Fibroblast of skin of left biceps (primary cell): ENCODE results near the gene IQSEC2.

ENCODE experiments used
- DNase-seq, 2 experiments: peaks; one replicate each; pipeline ENCODE4 v3.0.0-alpha.2; 2013; ENCODE audit warnings: low read depth in 2 of 2

The IQSEC2 gene

DNA sequence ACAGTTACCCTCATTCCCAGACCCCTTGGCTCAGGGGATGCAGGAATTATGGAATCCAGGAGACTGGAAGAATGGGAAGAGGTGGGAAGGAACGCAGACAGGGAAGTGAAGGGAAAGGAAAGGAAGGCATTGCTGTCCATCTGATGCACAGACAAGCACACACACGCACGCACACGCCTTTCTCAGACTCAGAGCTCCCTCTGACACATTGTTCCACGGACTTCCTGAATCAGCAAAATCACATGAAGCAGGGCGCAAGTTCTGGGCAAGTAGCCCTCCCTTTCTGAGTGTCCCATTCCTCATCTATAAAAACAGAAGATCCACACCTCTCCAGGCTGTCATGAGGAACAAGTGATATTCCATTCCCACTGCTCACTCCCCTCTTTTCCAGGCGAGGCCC is 13.2 kb downstream of the IQSEC2 start:
- no peak for DNase-seq

DNA sequence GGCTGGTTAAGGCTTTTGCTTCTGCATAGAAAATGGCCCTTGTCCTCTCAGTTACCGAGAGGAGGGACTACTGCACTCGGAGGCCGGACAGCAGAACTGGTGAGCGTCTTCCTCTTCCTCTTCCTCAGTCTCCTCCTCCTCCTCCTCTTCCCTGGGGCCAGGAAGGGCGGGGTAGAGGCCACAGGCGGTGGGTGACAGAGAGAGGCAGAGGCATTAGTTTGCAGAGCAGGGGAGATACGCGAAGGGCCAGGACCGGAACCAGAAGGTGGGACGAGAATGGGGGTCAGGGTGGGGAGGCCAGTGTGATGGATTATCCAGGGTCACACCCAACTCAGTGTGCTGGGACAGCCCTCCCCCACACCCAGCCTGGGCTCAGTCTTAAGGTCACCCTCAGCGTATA is 14.5 kb downstream of the IQSEC2 start:
- no peak for DNase-seq

DNA sequence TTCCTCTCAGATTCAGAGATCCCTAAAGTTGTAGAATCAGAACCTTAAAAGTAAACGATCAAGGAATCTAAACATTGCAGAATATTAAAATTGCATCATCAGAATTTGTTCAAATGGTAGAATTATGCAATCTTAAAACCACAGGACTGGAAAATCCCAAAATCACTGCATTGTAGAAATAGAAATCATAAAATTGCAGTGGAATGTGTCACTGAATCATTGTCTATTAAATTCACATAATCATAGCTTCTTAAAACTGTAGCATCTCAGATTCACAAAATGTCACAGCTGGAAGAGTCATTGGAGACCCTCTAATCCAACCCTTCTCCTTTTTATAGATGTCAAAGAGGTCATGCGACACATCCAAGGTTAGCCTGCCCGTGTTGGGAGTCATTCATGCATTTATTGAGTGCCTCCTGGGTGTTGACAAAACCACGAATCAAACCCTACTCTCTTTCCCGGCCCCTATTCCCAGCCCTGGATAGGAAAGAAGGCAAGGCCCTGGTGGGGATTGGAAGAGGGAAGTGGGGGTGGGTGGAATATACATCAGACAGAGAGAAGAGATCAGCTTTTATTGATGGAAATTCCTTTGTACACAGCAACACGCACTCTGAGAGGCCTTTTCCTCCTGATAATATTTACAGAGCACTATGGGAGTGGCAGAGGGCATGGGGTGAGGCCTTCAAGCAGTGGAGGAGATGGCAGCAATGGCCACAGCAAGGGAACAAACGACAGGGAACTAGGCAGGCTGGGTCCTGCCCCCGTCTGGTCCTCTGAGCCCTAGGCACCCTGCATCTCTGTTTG is 15.4 kb downstream of the IQSEC2 start:
- DNase-seq = peak; percentile 51 to 55

DNA sequence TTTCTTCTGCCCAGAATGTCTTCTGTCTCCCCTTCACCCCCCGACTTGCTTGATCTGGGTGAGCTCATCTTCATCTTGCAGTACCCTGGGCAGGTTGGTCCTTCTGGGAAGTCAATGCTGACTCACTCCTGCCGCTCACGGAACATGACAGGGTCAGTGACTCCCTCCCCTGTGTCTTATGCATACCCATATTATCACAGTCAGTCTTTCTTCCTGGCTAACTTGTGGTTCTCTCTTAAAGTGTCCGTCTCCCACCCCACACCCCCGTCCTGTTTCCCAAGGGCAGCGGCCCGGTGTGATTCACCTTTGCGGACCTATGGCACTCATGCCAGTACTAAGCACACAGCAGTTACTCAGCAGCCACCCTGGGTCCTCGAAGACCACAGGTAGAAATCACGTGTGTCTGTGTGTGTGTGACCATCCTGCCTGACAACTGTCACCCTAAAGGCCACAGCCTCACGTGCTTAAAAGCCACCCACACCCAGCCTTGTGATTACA is 17.7 kb downstream of the IQSEC2 start:
- DNase-seq = no peak

DNA sequence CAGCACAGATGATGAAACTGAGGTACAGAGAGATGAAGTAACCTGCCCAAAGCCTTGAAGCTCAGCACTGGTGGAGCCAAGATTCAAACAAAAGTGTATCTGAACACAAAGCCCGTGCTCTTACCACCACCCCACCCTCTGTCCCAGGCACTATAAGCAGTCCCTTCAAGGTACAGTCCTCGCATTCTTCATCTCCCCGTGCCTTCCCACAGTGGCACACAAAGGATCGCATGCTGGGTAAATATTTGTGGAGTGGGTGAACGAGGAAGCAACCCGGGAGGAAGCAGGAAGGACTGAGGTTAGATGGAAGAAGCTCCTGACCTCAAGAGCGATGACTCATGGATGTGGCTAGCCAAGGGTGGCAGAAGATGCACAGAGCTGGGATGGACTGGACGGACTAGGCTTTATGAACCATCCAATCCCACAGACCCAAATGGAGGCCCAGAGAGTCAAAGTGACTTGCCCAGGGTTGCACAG is 18.4 kb downstream of the IQSEC2 start:
- no peak for DNase-seq

DNA sequence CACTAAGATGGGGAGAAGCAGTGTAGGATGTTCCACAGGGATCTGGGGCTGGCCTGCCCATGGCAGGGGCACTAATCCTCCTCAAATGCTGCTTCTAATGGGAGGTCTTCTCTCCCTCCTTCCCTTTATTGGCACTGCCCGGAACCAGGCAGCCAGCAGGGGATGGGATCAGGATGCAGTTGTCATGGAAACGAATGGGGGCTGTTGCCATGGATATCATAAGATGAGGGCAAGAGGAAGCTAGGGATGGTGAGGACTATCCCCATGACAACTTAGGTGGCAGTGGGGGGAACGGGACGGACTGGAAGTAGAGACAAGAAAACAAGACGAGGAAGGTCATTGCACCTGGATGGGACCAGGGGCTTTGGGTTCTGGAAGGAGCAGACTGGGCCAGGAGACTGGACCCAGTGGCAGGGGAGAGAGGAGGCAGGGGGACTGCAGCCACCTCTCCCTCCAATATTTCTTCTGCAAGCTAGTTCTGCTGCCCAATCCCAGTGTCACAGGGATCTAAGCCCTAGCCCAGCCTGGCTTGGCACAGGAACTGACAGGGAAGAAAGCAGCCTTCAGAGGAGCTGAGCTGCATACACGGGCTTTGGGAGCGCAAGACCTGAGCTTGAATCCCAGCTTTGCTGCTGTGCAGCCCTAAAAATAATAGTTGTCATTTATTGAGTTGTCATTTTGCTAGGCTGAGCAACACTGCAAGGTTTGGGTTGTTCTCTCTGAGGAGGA is 19.0 kb downstream of the IQSEC2 start:
- DNase-seq = no peak

DNA sequence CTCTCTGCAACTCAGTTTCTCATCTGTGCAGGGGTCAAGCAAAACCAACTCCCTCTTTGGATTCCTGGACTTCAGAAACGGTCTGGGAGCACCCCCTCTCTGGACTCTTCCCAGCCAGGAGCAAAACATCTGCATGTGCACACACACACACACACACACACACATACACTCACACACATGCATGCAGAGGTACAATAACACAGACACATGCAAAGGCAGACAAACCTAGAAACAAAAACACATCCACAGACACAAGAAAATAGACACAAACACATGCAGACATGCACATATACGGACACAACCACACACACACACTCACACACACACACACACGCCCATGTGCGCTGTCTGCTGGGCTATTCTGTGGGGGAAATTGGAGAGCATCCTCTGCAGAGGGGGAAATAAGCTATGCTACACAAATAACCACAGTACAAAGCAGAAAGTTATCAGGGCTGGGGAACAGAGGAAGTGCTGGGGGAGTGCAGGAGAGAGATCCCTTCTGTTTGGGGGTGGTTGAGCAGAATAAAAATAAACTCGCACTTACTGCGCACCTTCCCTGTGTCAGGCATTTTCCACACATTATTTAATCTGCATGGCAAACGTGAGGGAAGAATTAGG is 19.9 kb downstream of the IQSEC2 start:
- DNase-seq = no peak

DNA sequence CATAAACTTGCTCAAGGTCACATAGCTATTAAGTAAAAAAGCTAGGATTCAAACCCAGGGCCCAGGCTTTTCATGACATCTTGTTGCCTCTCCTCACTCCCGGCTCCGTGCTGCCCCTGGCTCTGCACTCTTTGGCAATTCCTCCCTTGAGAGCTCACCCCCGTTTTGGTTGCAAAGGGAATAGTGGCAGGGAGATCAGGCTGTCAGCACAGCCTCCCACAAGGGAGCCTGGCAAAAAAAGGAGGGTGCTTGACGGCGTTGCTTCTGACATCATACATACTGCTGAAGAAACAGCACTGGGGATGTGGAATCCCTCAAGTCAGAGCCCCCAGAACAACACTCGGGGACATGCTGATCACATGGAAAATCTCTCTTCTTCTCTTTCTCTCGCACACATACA is 20.5 kb downstream of the IQSEC2 start:
- no peak for DNase-seq

DNA sequence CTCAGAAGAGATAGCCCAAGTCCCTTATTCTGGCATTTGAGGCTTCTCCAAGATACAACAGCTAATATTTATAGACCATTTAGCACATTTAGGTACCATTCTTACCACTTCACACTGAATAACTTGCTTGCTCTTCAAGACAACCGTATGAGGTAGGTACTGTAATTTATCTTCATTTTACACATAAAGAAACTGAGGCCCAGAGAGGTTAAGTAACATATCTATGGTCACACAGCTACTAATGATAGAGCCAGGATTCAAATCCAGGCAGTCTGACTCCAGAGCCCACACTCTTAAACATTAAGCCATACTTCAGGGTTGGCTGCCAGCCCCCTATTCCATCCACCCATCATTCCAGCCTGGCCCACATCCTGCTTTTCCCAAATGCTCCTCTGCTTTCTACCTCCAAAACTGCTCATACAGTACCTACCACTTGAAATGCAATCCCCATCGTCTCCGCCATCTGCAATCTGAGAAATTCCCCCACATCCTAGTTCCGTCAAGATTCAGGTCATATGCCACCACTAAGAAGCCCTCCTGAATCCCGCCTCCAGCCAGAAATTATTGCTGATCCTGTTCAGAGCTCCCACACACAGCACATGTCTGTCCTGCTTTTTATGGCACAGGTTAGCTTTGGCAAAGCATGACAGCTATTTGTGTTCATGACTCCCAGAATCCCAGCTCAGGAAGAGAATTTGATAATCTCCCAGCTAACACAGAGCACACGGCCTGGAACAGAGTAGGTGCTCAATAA is 23.5 kb downstream of the IQSEC2 start:
- no peak for DNase-seq

DNA sequence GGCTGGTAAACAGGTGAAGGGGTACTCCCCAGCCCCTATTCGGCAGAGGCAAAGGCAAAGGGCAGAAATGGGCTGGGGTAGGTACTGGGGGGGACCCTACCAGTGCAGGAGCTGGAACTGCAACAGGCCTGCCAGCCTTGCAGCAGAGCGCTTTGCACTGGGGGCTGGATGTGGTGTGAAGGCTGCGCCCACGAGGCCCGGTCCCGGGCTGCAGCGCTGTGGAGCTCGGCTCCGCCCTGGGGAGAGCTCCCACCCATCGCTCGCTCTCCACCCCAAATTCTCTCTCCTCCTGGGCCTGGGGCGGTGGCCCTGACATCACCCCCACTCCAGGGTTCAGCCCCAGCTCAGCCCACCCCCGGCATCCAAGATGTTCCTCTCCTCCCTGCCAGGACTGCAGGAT is 24.2 kb downstream of the IQSEC2 start:
- no peak for DNase-seq

DNA sequence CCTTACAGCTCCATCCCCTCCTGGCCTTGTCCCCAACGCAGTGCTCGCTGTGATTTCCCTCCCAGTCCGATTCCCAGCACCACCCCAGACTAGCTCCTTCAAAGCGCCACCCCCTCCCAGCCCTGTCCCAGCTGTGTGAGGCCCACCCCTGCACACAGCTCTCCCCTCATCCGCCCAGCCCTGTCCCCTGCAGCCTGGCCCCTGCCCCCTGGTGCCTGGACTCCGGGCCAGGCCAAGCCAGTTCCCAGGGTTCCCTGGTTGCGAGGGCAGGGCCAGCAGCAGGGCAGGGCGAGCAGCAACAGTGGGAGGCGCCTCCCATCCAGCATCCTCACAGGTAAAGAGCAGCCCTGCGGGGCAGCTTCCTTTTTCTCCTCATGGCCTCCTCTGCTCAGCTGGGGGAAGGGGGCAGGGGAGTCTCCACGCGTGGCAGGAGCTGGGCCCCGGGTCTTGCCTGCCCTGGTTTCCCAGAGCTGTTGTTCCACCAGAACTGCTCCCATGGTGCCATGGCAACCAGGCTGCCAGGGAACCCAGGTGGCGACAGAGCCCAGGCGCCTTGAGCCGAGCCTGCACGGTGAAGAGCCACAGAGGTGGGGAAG is 24.8 kb downstream of the IQSEC2 start:
- DNase-seq = no peak

DNA sequence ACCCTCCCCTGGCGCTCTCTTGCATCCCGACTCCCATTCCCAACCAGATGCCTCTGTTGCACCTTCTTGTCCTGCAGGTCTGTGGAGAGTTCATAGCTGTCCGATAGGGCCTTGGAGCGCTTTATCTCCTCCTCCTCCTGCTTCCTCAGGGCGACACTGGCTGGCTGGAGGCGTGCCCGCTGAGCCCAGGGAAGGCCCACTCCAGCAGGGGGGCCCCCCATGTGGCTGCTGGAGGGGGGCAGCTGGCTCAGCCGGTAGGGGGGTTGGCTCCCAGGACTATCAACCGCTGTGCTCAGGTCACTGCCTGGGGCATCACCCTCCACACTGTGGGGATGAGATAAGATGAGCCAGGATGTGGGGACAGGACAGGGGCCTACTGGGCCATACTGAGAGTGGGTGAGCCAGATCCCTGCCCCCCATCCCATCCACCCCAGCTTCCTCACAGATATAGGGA is 25.6 kb downstream of the IQSEC2 start:
- DNase-seq = no peak

DNA sequence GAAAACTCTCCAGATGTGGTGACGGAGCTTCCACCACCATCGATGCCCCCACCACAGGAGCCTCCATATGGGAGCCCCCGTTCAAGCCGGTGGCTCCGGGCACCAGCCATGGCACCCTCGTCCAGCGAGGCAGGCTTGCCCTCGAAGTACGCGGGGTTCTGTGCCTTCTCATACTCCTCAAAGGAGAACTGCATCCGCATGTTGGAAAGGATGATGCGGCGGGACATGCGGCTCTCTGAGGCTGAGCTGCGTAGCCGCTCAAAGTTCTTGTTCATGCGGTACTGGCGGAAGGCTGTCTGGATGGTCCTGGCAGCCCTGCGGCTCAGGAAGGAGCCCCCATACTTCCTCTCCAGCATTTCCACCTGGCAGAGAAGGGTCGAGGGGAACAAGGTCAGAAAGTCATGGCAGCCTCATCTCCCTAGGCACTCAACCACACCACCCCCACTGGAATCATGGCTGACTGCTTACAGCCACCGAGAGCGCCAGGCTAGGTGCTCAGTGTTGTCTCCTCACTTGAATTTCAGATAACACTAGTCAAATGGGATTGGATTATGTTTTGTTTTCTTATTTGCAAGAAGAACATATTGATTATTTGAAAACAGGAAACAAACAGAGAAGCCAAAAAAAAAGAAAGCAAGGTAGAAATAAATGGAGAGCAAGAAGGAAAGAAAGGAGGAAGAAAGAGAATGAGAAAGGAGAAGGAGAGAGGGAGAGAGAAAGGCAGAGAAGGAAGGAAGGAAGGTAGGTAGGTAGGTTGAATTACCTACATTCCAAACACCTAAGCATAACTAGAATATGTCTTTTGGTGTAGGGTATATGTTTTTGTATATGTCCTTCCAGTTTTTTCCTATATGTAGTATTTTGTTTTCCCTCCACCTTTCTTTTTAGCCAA is 26.6 kb downstream of the IQSEC2 start:
- no peak for DNase-seq

DNA sequence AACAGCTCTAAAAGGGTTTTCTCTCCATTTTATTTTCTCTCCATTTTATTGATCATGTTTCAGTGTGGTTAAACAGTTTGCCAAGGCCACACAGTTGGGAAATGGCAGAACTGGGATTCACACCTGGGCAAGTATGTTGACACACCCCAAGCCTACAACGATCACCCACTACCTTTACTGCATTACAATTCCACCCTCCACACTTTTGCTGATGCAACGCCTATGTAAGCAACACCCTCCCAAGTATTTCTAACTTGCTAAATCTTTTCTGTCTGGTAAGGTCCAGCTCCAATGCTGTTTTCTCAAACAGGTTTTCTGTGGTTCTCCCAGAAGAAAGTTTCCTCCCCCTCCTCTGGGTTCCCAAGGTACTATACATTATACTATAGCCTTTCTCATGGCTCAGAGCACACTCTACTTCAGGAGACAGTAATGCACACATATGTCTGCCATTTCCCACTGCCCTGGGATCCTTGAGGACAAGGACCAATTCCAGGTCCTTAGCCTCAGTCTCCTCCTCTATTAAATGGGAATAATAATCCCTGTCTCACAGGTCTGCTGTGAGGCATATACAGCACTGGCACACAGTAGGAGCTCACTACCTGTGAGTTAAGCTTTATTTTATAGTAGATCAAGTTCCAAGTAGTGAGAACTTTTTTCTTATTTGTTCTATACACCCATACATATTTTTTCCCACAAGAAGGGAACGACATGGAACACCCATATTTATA is 27.9 kb downstream of the IQSEC2 start:
- no peak for DNase-seq

DNA sequence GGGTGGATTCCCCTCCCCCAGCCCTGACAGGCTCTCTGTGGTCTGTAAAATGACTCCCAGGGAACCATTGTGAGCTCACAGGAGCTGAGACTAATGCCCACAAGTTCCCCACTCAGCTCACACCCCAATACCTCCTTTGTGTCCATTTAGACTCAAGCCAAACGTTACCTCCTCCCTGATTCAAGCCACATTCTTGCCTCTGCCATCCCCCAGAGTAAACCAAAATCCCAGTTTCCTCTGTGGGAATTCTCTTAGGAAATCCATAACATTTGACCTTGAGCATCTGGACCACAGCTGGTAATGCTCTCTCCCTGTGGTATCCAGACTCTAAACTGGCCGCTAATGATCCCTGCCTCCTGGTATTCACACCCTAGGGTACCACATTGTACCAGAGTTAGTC is 30.1 kb downstream of the IQSEC2 start:
- DNase-seq = no peak

DNA sequence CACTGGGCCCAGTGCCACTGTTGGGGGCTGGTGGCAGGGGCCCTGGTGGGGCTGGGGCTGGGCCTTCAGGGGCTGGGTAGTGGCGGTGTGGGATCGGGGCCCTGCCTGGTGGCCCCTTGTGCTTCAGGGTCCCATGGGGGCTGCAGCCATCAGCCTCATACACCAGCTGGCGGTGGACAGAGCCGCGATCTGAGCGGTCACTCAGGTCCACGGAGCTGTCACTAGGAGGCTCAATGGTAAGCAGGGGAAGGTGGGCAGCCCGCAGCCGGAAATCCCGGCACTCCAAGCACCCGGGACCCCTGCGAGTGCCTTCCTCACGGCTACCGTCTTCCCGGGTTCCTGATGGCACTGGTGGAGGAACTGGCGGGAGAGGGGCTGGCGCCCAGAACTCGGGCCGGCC is 30.8 kb downstream of the IQSEC2 start:
- no peak for DNase-seq

DNA sequence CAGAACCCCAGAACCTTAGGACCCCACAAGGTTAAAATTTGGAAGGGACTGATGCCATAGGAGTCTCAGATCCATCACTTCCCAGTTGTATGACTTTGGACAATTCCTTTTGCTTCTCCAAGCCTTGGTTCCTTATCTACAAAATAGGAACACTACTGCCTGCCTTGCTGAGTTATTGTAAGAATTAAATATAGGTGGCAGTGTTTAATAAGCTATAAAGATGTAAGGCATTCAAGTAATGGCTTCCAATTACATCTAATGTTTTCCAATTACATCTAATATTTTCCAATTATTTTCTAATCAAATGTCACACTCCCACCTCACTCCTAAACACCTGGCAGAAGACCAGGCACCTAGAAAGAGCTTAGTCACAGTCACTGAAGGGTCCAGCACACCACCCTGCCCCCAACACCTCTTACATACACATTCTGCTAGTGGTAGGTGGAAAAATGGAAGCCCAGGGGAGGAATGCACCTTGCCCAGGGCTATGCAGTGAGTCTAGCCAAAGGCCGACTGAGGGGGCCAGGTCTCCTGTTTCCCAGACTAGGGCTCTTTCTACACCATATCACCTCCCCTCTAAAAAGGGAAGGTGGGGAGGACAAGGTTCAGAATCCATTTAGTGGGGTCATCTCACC is 31.9 kb downstream of the IQSEC2 start:
- no peak for DNase-seq

DNA sequence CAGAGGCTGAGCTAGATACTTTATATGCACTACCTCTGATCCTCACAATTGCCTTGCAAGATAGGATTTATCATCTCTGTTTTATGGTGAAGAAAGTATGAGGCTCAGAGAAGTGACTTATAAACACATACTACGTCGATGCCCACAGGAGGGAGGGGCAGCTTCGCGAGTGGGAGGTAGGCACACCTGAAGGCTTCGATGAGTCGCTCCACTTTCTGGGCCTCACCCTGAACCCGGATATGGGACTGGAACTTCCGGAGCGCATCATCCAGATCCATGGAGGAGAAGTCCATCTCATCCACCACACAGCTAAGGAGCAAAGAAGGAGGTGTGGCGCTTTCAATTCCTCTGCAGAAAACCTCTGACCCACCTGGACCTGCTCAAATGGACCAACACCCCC is 33.5 kb downstream of the IQSEC2 start:
- DNase-seq = no peak

DNA sequence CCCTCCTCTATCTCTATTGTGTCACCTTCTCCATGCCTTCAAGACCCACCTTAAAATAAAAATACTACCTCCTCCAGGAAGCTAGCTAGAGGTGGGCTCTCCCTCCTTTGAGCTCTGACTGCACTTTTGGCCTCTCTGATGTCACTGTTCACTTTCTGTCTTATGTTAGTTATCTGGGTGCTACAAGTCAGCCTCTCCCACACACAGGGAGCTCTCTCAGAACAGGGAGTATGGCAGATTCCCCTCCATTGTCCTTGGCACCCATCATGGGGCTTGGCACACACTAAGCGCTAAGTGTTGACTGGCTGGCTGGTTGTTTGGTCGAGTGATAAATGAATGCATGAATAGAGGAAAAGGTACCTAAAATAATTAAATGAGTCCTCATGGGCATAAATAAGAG is 35.2 kb downstream of the IQSEC2 start:
- DNase-seq = no peak
